GM18499 (cell line): ENCODE results near the gene TDRD12.
"Not testable (repeated sequence)": the region's sequence is repeated elsewhere in the genome, so short reads cannot be mapped to it uniquely, and the experiment has no call there.

Experiments used
- ATAC-seq: cut with Tn5 transposase; IDR thresholded peaks from one replicate; pipeline ENCODE4 v1.9.1; 2021; ENCODE audit warnings: moderate number of reproducible peaks; ENCODE audit not compliant: insufficient read depth, unreplicated experiment

TDRD12 gene

DNA sequence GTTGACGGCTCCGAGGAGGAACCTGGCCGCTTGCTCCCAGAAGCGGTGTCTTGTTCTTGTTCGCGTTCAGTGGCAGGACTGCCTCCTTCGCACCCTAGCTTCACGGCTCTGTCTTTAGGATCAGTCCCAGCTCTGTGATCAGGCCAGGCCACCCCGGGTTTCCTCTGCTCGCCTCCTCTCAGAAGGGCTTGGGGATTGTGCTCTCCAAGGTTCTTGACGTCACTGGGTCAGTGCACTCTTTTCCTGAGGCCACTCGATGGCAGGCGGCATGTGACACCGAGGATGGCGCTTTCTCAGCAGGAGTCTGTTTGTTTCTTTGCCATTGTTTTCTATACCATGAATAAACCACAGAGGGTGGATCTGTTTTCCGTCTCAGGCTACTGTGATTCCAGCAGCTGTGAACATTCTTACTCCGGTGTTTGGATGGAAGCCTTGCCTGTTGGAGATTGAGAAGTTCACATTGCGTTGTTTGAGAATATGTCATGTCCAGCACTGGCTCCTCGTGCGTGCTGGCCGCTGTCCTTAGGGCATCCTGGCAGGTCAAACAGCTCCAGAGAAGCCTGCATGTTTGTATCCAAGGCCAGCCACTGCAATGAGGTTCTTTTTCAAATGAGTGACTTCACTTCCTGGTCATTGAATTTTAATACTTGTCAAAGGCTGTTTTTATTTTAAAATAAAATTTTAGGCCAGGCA is 105.5 kb downstream of the TDRD12 start:
- no peak for ATAC-seq

DNA sequence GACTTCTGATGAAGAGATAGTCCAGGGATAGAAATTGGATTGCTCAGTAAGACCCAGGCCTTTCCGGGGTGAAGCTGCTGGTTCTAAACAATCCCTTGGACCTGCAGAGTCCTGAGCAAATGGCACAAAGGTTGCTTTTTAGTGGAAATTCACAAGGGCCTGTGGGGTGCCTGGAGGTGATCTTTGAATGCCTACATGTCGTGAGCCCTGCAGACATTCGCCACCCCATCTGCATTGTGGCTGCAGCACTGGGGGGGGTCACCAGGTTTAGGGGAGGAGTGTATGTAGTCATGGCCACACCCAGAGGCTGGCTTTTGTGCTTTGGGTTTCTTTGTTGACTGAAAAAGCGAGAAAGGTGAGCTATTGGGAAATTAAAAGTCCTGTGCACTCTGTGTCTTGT is 108.6 kb downstream of the TDRD12 start:
- no peak for ATAC-seq

- no peak for ATAC-seq
Observed at GRCh38 chr19:32828643-32829344, 109.2 kb downstream of the TDRD12 start.

GRCh38 chr19:32829345-32829896 is 109.9 kb downstream of the TDRD12 start:
- ATAC-seq, result no peak

DNA sequence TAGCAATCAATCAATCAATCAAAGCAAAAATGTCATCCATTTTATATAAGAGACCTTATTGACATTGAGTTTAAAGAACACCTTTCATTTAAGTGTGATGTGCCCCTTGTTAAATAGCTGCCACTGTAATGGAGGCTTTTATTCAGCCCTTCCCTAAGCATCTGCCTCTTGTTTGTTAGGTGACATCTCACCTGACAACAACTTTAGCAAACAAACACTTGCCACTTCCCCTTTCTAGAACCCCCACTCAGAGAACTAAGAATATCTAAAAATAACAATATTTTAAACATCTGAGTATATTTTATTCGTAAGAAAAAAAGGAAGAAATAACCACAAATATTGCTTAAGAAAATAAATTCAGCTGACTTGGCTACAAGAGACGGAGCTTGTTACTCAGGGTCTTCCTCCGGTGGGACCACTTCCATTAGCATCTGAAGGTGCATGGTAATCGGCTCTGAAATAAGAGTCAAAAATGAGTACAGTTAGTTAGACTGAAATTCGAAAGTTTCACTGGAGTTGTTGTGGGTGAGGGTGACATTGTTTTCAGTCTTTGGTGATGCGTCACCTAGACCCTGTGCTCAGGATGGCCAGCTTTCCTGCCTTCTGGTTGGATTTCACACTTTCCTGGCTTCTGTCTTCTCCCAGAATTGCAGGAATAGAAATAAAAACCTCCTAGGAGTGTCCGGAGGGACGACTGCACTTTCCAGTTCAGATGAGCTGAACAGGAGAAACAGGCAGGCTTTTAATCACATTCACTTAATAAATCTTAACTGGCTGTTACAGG is 110.9 kb downstream of the TDRD12 start:
- no peak for ATAC-seq

GRCh38 chr19:32831611-32832010 is 112.0 kb downstream of the TDRD12 start:
- ATAC-seq, result no peak

GRCh38 chr19:32832094-32832493 is 112.5 kb downstream of the TDRD12 start:
- ATAC-seq, result not testable (repeated sequence)

- not testable (repeated sequence) for ATAC-seq
Observed at GRCh38 chr19:32832825-32833224, 113.3 kb downstream of the TDRD12 start.

DNA sequence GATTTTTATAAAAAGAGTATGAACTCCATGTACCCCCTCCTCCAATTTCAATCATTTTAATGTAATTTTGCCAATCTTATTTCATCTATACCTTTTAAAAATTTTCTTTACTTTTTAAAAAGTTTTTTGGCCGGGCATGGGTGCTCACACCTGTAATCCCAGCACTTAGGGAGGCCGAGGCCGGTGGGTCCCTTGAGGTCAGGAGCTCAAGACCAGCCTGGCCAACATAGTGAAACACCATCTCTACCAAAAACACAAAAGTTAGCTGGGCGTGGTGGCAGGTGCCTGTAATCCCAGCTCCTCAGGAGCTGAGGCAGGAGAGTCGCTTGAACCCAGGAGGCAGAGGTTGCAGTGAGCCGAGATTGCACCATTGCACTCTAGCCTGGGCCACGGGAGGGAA is 113.8 kb downstream of the TDRD12 start:
- not testable (repeated sequence) for ATAC-seq

DNA sequence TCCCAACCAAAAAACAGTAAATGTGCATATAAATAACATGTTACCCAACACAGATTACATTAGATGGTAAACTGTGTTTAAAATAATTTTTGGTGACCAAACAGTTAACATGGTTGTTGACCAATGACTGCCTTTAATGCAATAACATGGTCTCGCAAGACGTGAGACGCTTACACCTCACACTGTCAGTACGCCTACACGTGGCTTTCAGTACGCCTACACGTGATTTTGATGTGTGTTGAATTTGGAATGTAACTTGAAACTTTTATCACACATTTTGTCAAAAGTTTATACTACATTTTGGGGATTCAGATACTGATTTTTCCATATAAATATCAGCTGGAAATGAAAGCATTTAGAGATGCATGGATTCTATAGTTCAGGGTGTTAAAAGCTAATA is 118.0 kb downstream of the TDRD12 start:
- no peak for ATAC-seq

- no peak for ATAC-seq
Observed at GRCh38 chr19:32842061-32842460, 122.5 kb downstream of the TDRD12 start.

DNA sequence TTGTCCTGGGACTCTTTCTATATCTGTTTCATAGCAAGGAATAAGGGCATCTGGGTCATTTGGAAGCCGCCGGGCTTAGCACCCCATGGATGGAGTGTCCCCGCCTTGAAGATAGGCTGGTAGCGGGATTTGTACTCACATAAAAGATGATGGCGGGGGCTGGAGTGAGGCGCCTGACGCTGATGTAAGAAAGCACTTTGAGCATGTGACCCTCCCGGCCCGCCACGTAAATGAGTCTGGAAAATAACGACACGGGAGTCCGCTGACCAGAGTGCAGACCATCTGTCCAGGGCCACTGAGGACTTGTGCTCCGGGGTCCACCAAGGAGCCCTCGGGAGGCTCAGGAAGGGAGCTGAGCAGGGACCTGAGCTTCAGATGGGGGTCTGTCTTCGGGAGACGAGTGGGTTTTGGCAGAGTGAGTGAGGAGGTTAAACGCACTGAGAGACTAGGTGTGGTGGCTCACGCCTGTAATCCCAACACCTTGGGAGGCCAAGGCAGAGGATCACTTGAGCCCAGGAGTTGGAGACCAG is 124.2 kb downstream of the TDRD12 start:
- no peak for ATAC-seq

DNA sequence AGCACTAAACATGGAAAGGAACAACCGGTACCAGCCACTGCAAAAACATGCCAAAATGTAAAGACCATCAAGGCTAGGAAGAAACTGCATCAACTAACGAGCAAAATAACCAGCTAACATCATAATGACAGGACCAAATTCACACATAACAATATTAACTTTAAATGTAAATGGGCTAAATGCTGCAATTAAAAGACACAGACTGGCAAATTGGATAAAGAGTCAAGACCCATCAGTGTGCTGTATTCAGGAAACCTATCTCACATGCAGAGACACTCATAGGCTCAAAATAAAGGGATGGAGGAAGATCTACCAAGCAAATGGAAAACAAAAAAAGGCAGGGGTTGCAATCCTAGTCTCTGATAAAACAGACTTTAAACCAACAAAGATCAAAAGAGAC is 128.5 kb downstream of the TDRD12 start:
- ATAC-seq, result not testable (repeated sequence)

- ATAC-seq, result no peak
Observed at GRCh38 chr19:32852216-32852615, 132.6 kb downstream of the TDRD12 start.

DNA sequence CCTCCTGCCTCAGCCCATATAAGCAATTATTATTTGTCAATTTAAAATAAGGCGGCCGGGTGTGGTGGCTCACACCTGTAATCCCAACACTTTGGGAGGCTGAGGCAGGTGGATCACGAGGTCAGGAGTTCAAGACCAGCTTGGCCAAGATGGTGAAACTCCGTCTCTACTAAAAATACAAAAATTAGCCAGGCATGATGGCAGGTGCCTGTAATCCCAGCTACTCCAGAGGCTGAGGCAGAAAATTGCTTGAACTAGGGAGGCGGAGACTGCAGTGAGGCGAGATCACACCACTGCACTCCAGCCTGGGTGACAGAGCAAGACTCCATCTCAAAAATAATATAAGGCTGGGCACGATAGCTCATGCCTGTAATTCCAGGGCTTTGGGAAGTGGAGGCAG is 137.3 kb downstream of the TDRD12 start:
- ATAC-seq, result not testable (repeated sequence)

- ATAC-seq, result no peak
Observed at GRCh38 chr19:32857584-32857983, 138.0 kb downstream of the TDRD12 start.

GRCh38 chr19:32858155-32858554 is 138.6 kb downstream of the TDRD12 start:
- no peak for ATAC-seq

- no peak for ATAC-seq
Observed at GRCh38 chr19:32858559-32858958, 139.0 kb downstream of the TDRD12 start.

- no peak for ATAC-seq
Observed at GRCh38 chr19:32859591-32859990, 140.0 kb downstream of the TDRD12 start.

GRCh38 chr19:32861596-32861995 is 142.0 kb downstream of the TDRD12 start:
- no peak for ATAC-seq

DNA sequence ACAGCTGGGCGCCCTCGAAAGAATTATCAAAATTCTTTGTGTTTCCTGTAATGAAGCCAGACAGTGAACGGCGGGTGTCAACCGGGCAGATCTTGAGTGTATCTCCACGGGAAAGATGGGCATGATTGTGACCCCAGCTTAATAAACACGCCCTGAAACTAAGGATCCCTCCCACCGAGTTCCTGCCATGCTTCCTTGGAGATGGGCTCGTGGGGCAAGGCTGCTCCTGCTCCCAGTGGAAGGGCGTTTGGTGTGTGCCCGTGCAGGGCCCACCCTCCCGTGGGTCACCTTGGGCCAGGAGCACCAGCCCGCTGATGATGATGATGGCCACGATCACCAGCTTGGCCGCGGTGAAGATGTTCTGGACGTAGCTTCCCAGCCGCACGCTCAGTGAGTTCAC is 142.6 kb downstream of the TDRD12 start:
- no peak for ATAC-seq
